Bronchial epithelial cell (primary cell): ENCODE data around the gene OGFOD3. TPM values are rescaled to one million over a fixed set of nuclear protein-coding genes. Genes with fewer than 3 reads are reported as not detected.
A peak's percentile ranks its signal among the peaks of the same experiment; 100 is the strongest.

Experiments used
- DNase-seq: peaks from one replicate; pipeline ENCODE4 v3.0.0-alpha.2; 2010; ENCODE audit warnings: low read depth
- FAIRE-seq: peaks from 2 replicates; lab custom pipeline; 2011; peaks lifted over from hg19 to GRCh38; lab: Jason Lieb, UNC
- H3K27me3 ChIP-seq: 2 replicates; pipeline ENCODE4 v1.5.1; 2011; ENCODE audit warnings: low read length; ENCODE audit not compliant: control insufficient read depth, insufficient read depth
- H3K36me3 ChIP-seq: 2 replicates; pipeline ENCODE4 v1.5.1; 2011; ENCODE audit warnings: low read length; ENCODE audit not compliant: control insufficient read depth, insufficient read depth
- H3K4me3 ChIP-seq: 2 replicates; pipeline ENCODE4 v1.5.1; 2011; ENCODE audit warnings: mild to moderate bottlenecking, low read depth, low read length, control low read depth
- total RNA-seq: library from RNA; depleted of rRNA; stranded (reverse); fragments of >200 nt; gene quantifications from 2 replicates; pipeline ENCODE4 v1.2.1, GENCODE V29; 2014
- TF ChIP-seq, protein P1 (sequence below): IDR thresholded peaks from 2 replicates; pipeline ENCODE4 v1.5.1; 2011; ENCODE audit warnings: mild to moderate bottlenecking, moderate library complexity, low read length, control low read depth, inconsistent platforms; ENCODE audit not compliant: insufficient read depth, severe bottlenecking

OGFOD3 gene, protein sequence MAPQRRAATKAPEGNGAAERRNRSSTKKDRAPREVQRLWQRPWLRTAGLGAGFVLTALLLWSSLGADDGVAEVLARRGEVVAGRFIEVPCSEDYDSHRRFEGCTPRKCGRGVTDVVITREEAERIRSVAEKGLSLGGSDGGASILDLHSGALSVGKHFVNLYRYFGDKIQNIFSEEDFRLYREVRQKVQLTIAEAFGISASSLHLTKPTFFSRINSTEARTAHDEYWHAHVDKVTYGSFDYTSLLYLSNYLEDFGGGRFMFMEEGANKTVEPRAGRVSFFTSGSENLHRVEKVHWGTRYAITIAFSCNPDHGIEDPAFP
- total RNA-seq: 25.0 and 26.5 TPM in 2 replicates

DNA sequence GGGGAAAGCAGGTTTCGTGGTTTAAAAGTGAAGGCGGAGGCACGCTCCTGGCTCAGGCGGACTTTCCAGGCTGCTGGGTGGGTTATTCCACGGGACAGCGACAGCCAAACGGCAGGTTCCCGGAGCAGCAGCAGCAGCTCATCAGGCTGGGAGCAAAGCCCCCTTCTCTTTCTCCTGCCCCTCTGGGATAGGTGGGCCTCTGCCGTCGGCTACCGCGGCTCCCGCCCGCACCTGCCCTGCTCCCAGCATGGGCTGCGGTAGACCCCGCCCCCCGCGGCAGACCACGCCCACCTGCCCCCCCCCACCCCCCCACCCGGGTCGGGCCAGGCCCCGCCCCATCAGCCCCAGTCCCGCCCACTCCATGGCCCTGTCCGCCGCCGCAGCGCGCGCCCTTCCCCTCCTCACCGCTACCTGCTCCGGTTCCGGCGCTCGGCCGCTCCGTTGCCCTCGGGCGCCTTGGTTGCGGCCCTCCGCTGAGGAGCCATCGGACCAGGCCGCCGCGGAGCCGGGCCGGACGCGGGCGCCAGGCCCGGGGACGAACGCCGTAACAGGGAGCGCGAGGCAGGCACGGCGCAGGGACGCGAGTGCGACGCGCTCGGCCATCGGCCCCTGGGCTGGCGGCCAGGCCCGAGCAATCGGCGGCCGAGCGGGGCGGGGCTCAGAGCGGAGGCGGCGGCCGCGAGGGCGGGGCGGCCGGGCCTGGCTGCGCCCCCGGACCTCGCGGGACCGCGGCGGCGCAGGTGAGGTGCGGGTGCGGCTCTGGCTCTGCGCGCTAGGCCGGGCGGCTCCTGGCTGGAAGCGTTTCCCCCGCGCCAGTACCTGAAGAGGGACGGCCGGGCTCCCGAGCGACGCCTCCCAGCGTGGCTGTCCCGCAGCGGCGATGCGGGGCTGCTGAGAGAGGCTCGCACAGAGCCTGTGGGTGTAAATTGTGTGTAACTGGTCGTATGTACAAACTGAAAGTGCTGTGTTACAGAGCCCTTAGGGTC lies at the start of gene OGFOD3, which contains the start of gene HEXD:
TSS of gene OGFOD3 (minus strand) at position 586 of the 986 bp plus-strand sequence. CDS start at position 485, 101 bp downstream.
TSS of gene HEXD (plus strand) at position 347 of the 986 bp plus-strand sequence. CDS start 1,453 bp downstream, outside the sequence.
- H3K36me3 ChIP-seq: peaks cover 4% of the 10 kb centered on the region
- FAIRE-seq (no peak), DNase-seq (peak; percentile 53)
- no peaks in the 10 kb centered on the region for H3K27me3 ChIP-seq
- TF ChIP-seq, protein P1, sequence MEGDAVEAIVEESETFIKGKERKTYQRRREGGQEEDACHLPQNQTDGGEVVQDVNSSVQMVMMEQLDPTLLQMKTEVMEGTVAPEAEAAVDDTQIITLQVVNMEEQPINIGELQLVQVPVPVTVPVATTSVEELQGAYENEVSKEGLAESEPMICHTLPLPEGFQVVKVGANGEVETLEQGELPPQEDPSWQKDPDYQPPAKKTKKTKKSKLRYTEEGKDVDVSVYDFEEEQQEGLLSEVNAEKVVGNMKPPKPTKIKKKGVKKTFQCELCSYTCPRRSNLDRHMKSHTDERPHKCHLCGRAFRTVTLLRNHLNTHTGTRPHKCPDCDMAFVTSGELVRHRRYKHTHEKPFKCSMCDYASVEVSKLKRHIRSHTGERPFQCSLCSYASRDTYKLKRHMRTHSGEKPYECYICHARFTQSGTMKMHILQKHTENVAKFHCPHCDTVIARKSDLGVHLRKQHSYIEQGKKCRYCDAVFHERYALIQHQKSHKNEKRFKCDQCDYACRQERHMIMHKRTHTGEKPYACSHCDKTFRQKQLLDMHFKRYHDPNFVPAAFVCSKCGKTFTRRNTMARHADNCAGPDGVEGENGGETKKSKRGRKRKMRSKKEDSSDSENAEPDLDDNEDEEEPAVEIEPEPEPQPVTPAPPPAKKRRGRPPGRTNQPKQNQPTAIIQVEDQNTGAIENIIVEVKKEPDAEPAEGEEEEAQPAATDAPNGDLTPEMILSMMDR: no peak
- H3K4me3 ChIP-seq: peak within 1 kb of the TSS; percentile 59

DNA sequence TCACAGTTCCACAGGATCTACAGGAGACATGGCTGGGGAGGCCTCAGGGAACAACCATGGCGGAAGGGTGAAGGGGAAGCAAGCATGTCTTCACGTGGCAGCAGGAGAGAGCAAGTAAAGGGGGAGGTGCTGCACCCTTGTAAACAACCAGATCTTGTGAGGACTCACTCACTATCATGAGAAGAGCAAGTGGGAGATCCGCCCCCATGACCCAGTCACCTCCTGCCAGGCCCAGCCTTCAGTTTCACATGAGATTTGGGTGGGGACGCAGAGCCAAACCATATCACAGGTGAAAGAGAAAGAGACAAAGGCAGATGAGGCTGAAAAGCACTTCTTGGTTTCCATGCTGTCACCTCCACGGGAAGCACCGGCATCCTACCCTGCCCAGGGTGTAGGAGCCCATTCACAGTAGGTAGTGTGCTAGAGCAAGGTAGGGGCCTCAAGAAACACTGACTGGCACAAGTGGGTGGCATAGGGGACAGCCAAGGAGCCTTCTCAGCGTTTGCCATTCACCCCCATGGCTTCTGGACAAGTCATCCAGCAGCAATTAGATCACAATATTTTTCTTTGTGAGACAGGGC lies 46.7 kb upstream of the OGFOD3 start:
- peaks cover 28% of the 10 kb centered on the region for H3K36me3 ChIP-seq

DNA sequence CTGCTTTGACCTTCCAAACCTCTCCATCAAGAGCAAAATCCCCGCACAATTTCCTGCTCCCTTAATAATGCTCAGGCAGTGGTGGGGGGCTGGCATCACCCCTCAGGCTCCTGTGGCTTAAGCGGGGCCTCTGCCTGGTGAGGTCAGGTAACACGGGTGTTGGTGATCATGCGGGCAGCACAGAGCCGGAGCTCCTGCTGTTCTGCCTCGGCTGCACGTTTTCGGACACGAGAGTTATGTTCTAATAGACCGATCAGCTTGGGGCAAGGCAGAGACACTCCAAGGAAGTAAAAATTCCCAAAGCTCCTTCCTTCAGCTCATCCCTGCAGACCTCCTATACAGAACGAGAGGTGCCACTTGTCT lies 46.2 kb upstream of the OGFOD3 start:
- Histone ChIP-seq H3K36me3 (peaks cover 26% of the 10 kb centered on the region), H3K4me3 (no peak overlapping the region), H3K27me3 (no peaks in the 10 kb centered on the region)
- TF ChIP-seq, protein P1: no peak
- no peak for FAIRE-seq
- no peak for DNase-seq

More for the DNA sequence above, 46.7 kb upstream of the OGFOD3 start:
- Histone ChIP-seq H3K4me3 (no peak overlapping the region), H3K27me3 (no peaks in the 10 kb centered on the region)
- FAIRE-seq (no peak), DNase-seq (no peak)
- TF ChIP-seq, protein P1: no peak

DNA sequence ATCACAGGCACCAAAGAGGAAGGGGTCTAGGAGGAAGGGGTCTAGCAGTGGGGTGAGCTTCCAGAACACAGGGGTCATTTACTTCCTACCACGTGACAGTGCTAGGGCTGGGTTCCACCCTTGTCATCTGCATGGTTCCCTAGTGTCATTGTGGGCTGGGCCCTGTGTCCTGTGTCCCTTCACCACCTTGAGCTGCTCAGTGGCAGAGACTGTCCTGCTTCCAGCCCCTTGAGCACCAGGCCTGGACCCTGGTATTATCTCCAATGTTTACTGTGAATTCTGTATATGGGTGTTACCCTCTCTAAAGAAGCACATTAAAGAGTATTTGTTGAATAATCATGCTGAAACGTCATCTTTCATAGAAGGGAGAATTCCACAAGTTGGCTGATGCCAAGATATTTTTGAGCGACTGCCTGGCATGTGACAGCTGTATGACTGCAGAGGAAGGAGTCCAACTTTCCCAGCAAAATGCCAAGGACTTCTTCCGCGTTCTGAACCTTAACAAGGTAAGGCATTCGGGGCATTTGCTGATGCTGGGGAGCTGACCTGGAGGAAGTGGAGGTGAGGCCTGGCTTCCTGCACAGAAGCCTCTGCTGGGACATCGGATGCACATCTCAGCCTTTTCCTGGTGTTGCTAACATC lies 45.7 kb upstream of the OGFOD3 start:
- TF ChIP-seq, protein P1: no peak
- peaks cover 26% of the 10 kb centered on the region for H3K36me3 ChIP-seq
- H3K4me3 ChIP-seq: no peak overlapping the region
- no peak for DNase-seq
- FAIRE-seq: no peak
- no peaks in the 10 kb centered on the region for H3K27me3 ChIP-seq

DNA sequence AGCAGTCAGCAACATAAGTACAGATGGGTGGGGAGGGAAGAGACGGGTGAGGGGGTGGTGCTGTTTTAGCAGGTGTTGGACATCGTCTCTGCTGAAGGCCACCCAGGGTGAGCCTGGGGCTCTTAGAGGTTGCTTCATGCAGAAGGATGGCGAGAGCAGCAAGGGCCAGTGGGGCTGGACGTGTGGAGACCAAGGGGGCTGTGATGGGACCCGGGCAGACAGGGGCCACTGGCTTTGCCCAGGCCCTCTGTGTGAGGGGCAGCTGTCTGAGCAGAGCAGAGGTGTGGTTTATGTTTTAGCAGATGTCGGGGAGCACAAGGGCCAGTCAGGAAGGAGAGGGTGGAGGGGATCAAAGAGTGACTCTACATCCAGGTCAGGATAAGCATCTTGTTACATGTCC lies 45.0 kb upstream of the OGFOD3 start:
- FAIRE-seq (no peak), DNase-seq (no peak)
- Histone ChIP-seq H3K36me3 (peaks cover 24% of the 10 kb centered on the region), H3K27me3 (no peaks in the 10 kb centered on the region), H3K4me3 (no peak overlapping the region)
- TF ChIP-seq, protein P1: no peak
